GM12878 (cell line): ENCODE data around the gene SLC13A3. TPM values are rescaled to one million over a fixed set of nuclear protein-coding genes. Genes with fewer than 3 reads are reported as not detected.

ENCODE experiments used
- ATAC-seq: fragments of 200-7000 bp; cut with Tn5 transposase; 3 replicates; pipeline ENCODE4 v1.9.1; 2020; ENCODE audit warnings: mild to moderate bottlenecking, moderate library complexity
- BruUV-seq: library from RNA; stranded (reverse); fragments of 400-500 nt; replicated peaks from 2 replicates; lab custom pipeline; 2021; lab: Mats Ljungman, UMichigan
- CTCF ChIA-PET: fragments of 300-600 bp; sonication (Branson Sonifier 250); formaldehyde crosslinking; extraction: SDS; loops from one replicate; lab custom pipeline; 2021; ENCODE audit warnings: inconsistent platforms; lab: Yijun Ruan, JAX
- POLR2A ChIA-PET: fragments of 350-600 bp; formaldehyde crosslinking; extraction: SDS; loops from one replicate; lab custom pipeline; 2021; ENCODE audit warnings: inconsistent platforms; lab: Charles Lee
- RAD21 ChIA-PET: fragments of 300-600 bp; sonication (Branson Sonifier 250); formaldehyde crosslinking; loops from one replicate; lab custom pipeline; 2023; ENCODE audit warnings: antibody characterized with exemption; ENCODE audit not compliant: unreplicated experiment; lab: Charles Lee
- SMC1A ChIA-PET: fragments of 300-600 bp; sonication (Branson Sonifier 250); formaldehyde crosslinking; loops from one replicate; lab custom pipeline; 2023; ENCODE audit not compliant: unreplicated experiment, uncharacterized antibody; lab: Charles Lee
- DNase-seq: peaks from one replicate; pipeline ENCODE4 v3.0.0-alpha.2; 2011; ENCODE audit warnings: low read depth, low spot score
- FAIRE-seq: peaks from 3 replicates; lab custom pipeline; 2011; peaks lifted over from hg19 to GRCh38; lab: Jason Lieb, UNC
- H2AFZ ChIP-seq: 2 replicates; pipeline ENCODE4 v1.6.0; 2011; ENCODE audit warnings: low read depth, low read length, control low read depth; ENCODE audit not compliant: control insufficient read depth
- H3K27ac ChIP-seq: 2 replicates; pipeline ENCODE4 v1.5.1; 2011; ENCODE audit warnings: control low read depth; ENCODE audit not compliant: control insufficient read depth, insufficient read depth
- H3K27me3 ChIP-seq, 2 experiments: replicated peaks in 1 of 2; 2 replicates each; pipeline versions ENCODE4 v1.6.0 to v1.6.1; 2011; ENCODE audit warnings: low read length in 1 of 2; ENCODE audit not compliant: control insufficient read depth in 2 of 2, insufficient read depth in 2 of 2
- H3K36me3 ChIP-seq, 2 experiments: 2 replicates each; pipeline ENCODE4 v1.5.1; 2011; ENCODE audit warnings: low read length in 1 of 2; ENCODE audit not compliant: control insufficient read depth in 2 of 2, insufficient read depth in 2 of 2
- H3K4me1 ChIP-seq: 2 replicates; pipeline ENCODE4 v1.6.1; 2011; ENCODE audit warnings: mild to moderate bottlenecking, low read length, moderate library complexity, mixed read lengths; ENCODE audit not compliant: control insufficient read depth, insufficient read depth
- H3K4me2 ChIP-seq: 2 replicates; pipeline ENCODE4 v1.6.0; 2011; ENCODE audit warnings: control low read depth; ENCODE audit not compliant: control insufficient read depth, insufficient read depth
- H3K4me3 ChIP-seq: fragments of 200-600 bp; sonication (generic); 2 replicates; pipeline ENCODE4 v1.5.1; 2016
- H3K79me2 ChIP-seq: 2 replicates; pipeline ENCODE4 v1.6.0; 2011; ENCODE audit warnings: low read length; ENCODE audit not compliant: control insufficient read depth, insufficient read depth
- H3K9ac ChIP-seq: 2 replicates; pipeline ENCODE4 v1.8.0; 2011; ENCODE audit warnings: low read length, control low read depth, mixed read lengths; ENCODE audit not compliant: control insufficient read depth, insufficient read depth
- H3K9me3 ChIP-seq: replicated peaks from 3 replicates; pipeline ENCODE4 v1.5.1; 2011; ENCODE audit warnings: mild to moderate bottlenecking, low read length; ENCODE audit not compliant: control insufficient read depth, insufficient read depth
- H4K20me1 ChIP-seq: 2 replicates; pipeline ENCODE4 v1.6.0; 2011; ENCODE audit not compliant: control insufficient read depth, insufficient read depth
- CHD2 ChIP-seq: IDR thresholded peaks from 2 replicates; pipeline ENCODE4 v1.6.1; 2011; ENCODE audit warnings: low read depth, low read length, improper control_type of control experiment, borderline replicate concordance
- SPI1 ChIP-seq: IDR thresholded peaks from 2 replicates; pipeline ENCODE4 v1.6.1; 2011; ENCODE audit warnings: low read depth, mild to moderate bottlenecking, low read length, moderate library complexity, borderline replicate concordance; ENCODE audit not compliant: insufficient read depth
- WGBS: methylation state at CpG from one replicate; pipeline ENCODE4 v1.1.6; 2016; ENCODE audit warnings: low lambda C conversion rate; ENCODE audit not compliant: insufficient replicate concordance, insufficient coverage; ENCODE audit errors: missing lambda C conversion rate; 5-methylcytosine and 5-hydroxymethylcytosine counted together
- in situ Hi-C: fragments of 300-500 bp; cut with MboI; formaldehyde crosslinking; loops from 9 replicates; pipeline ENCODE4 v1.14.3; 2018; ENCODE audit warnings: mixed read lengths
- intact Hi-C: fragments of 100-400 bp; cut with micrococcal nuclease; formaldehyde crosslinking; loops from one replicate; pipeline ENCODE4 v1.14.2; 2022; ENCODE audit not compliant: unreplicated experiment
- polyA plus RNA-seq, 11 experiments: library from polyadenylated mRNA; depleted of rRNA in 4 of 11; unstranded in 6 of 11; stranded (reverse) in 5 of 11; fragments of >200 nt; fragmentation: Nextera tagmentation in 4 of 11; fragmentation: Illumina TruSeq in 1 of 11; extraction: Ambion mirVana in 4 of 11; extraction: Trizol in 1 of 11; gene quantifications; 1 replicate in 1 of 11; 2 replicates in 10 of 11; pipeline versions ENCODE4 v1.2.1 to v1.2.3, GENCODE V29; 2011 to 2016; ENCODE audit warnings: inconsistent platforms in 2 of 11, missing spikeins in 2 of 11, low read depth in 1 of 11
- total RNA-seq, 4 experiments: library from RNA; depleted of rRNA in 3 of 4; stranded (reverse); fragments of >200 nt in 3 of 4; fragmentation: Illumina TruSeq in 1 of 4; extraction: Trizol in 1 of 4; gene quantifications; 2 replicates each; pipeline versions ENCODE4 v1.2.1 to v1.2.3, GENCODE V29; 2013 to 2021
- TF ChIP-seq, protein P1 (sequence below): fragments of 450-650 bp; IDR thresholded peaks from 2 replicates; pipeline ENCODE4 v1.6.1; 2017; ENCODE audit warnings: mild to moderate bottlenecking, moderate library complexity
- TF ChIP-seq, protein P2 (sequence below): IDR thresholded peaks from 2 replicates; pipeline ENCODE4 v1.6.1; 2011; ENCODE audit warnings: borderline replicate concordance, low read depth, mild to moderate bottlenecking, moderate library complexity, low read length; ENCODE audit not compliant: insufficient read depth, poor library complexity, severe bottlenecking
- TF ChIP-seq, protein P3 (sequence below): IDR thresholded peaks from 2 replicates; pipeline ENCODE4 v1.6.1; 2012; ENCODE audit warnings: mild to moderate bottlenecking, low read depth, low read length

The SLC13A3 gene
- total and polyA plus RNA-seq, 10 of the 15 experiments (the other 5 are each of a cell fraction or from before 2014, with no cell fraction given), result 0.03 to 0.76 (median 0.07) TPM; not detected in 4

DNA sequence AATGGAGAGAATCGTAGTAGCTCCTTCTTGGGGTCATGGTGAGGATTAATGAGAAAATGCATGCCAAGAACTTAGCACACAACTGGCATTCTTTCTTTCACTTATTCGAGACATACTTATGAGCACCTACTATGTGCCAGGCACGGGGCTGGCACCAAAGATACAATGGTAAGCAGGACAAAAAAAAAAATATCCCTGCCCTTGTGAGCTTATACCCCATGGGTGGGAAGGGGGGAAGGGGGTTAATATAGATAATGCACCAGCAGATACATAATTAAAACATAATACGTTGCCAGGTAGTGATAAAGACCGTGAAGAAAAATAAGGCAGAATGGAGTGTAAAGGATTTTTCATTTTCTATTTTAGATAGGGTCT lies 8.3 kb downstream of the SLC13A3 start (continued):
- TF ChIP-seq, protein P1, sequence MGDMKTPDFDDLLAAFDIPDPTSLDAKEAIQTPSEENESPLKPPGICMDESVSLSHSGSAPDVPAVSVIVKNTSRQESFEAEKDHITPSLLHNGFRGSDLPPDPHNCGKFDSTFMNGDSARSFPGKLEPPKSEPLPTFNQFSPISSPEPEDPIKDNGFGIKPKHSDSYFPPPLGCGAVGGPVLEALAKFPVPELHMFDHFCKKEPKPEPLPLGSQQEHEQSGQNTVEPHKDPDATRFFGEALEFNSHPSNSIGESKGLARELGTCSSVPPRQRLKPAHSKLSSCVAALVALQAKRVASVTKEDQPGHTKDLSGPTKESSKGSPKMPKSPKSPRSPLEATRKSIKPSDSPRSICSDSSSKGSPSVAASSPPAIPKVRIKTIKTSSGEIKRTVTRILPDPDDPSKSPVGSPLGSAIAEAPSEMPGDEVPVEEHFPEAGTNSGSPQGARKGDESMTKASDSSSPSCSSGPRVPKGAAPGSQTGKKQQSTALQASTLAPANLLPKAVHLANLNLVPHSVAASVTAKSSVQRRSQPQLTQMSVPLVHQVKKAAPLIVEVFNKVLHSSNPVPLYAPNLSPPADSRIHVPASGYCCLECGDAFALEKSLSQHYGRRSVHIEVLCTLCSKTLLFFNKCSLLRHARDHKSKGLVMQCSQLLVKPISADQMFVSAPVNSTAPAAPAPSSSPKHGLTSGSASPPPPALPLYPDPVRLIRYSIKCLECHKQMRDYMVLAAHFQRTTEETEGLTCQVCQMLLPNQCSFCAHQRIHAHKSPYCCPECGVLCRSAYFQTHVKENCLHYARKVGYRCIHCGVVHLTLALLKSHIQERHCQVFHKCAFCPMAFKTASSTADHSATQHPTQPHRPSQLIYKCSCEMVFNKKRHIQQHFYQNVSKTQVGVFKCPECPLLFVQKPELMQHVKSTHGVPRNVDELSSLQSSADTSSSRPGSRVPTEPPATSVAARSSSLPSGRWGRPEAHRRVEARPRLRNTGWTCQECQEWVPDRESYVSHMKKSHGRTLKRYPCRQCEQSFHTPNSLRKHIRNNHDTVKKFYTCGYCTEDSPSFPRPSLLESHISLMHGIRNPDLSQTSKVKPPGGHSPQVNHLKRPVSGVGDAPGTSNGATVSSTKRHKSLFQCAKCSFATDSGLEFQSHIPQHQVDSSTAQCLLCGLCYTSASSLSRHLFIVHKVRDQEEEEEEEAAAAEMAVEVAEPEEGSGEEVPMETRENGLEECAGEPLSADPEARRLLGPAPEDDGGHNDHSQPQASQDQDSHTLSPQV, result no peak
- TF ChIP-seq, all 136 proteins: peak for 0

DNA sequence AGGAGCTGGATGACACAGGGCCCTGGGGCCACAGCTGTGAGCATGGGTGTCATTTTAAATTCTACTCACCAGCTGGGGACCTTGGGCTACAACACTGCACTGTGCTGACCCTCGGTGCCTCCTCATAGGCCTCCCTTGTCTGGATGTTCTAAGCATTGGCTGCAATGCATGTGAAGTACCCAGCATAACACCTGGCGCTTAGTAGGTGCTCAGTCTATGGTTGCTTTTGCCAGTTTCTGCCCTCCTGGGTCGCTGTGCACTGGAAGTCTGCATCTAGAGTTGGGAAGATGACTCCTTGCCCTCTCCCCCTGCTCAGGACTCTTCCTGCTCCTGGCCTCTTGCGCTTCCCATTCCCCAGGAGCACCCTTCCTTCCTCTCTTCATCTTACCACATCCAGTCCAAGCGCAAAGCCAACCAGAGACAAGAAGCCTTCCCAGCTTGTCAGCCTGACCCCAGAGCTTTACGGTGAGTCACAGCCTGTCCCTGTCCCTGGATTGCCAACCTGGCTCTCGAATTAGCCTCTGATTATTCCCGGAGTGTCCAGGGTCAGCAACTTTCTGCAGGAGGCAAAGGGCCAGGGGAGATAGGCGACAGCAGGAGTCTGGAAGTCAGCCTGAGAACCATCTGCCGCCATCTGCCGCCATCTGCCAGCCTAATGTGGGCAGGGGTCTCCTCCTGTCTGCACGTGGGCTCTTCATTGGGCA lies 8.8 kb downstream of the SLC13A3 start:
- ChIA-PET RAD21 (no interaction called here), CTCF (no interaction called here), SMC1A (no interaction called here), POLR2A (no interaction called here)
- Histone ChIP-seq H3K4me2 (no peak overlapping the region), H3K27ac (no peak overlapping the region), H3K9me3 (no peaks in the 10 kb centered on the region), H3K36me3 (no peaks in the 10 kb centered on the region), H3K4me3 (no peak overlapping the region), H3K9ac (no peak overlapping the region), H4K20me1 (no peaks in the 10 kb centered on the region), H3K4me1 (no peaks in the 10 kb centered on the region), H3K79me2 (no peaks in the 10 kb centered on the region), H2AFZ (no peak overlapping the region), H3K27me3 (peaks cover 0 to 2% of the 10 kb centered on the region in 2 experiments; a peak in 2 of 4 replicates)
- BruUV-seq, result no TSS peak
- TF ChIP-seq, protein P2, sequence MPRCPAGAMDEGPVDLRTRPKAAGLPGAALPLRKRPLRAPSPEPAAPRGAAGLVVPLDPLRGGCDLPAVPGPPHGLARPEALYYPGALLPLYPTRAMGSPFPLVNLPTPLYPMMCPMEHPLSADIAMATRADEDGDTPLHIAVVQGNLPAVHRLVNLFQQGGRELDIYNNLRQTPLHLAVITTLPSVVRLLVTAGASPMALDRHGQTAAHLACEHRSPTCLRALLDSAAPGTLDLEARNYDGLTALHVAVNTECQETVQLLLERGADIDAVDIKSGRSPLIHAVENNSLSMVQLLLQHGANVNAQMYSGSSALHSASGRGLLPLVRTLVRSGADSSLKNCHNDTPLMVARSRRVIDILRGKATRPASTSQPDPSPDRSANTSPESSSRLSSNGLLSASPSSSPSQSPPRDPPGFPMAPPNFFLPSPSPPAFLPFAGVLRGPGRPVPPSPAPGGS, result no peak
- TF ChIP-seq, protein P3, sequence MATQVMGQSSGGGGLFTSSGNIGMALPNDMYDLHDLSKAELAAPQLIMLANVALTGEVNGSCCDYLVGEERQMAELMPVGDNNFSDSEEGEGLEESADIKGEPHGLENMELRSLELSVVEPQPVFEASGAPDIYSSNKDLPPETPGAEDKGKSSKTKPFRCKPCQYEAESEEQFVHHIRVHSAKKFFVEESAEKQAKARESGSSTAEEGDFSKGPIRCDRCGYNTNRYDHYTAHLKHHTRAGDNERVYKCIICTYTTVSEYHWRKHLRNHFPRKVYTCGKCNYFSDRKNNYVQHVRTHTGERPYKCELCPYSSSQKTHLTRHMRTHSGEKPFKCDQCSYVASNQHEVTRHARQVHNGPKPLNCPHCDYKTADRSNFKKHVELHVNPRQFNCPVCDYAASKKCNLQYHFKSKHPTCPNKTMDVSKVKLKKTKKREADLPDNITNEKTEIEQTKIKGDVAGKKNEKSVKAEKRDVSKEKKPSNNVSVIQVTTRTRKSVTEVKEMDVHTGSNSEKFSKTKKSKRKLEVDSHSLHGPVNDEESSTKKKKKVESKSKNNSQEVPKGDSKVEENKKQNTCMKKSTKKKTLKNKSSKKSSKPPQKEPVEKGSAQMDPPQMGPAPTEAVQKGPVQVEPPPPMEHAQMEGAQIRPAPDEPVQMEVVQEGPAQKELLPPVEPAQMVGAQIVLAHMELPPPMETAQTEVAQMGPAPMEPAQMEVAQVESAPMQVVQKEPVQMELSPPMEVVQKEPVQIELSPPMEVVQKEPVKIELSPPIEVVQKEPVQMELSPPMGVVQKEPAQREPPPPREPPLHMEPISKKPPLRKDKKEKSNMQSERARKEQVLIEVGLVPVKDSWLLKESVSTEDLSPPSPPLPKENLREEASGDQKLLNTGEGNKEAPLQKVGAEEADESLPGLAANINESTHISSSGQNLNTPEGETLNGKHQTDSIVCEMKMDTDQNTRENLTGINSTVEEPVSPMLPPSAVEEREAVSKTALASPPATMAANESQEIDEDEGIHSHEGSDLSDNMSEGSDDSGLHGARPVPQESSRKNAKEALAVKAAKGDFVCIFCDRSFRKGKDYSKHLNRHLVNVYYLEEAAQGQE, result no peak
- TF ChIP-seq CHD2, result no peak
- TF ChIP-seq SPI1, result no peak
- WGBS, result 33% methylated on average over 12 of the region's 12 CpGs
- FAIRE-seq (no peak), ATAC-seq (no peak), DNase-seq (no peak)
- intact Hi-C loops, result no loop called here
- in situ Hi-C loops, result no loop called here
